Mucosa of descending colon (tissue), 3 donors: Measurements from ENCODE around the gene PAK6. TPM values are rescaled to one million over a fixed set of nuclear protein-coding genes. Genes with fewer than 3 reads are reported as not detected.
A peak's percentile ranks its signal among the peaks of the same experiment; 100 is the strongest.

Experiments
- ATAC-seq: fragments of 200-7000 bp; cut with Tn5 transposase; one replicate; pipeline ENCODE4 v1.9.1; 2020; ENCODE audit warnings: mild to moderate bottlenecking, moderate library complexity
- DNase-seq, 3 donors: peaks; one replicate each; pipeline ENCODE4 v3.0.0-alpha.2; 2020
- H3K36me3 ChIP-seq: fragments of 200-600 bp; one replicate; pipeline ENCODE4 v1.8.0; 2021; ENCODE audit warnings: low read depth, mild to moderate bottlenecking
- H3K4me1 ChIP-seq: fragments of 200-600 bp; one replicate; pipeline ENCODE4 v1.8.0; 2021; ENCODE audit warnings: low read depth, mild to moderate bottlenecking
- H3K4me3 ChIP-seq: fragments of 200-600 bp; one replicate; pipeline ENCODE4 v1.8.0; 2021; ENCODE audit warnings: mild to moderate bottlenecking
- H3K9me3 ChIP-seq: fragments of 200-600 bp; one replicate; pipeline ENCODE4 v1.8.0; 2021; ENCODE audit warnings: mild to moderate bottlenecking
- CTCF ChIP-seq: fragments of 200-600 bp; IDR thresholded peaks from one replicate; pipeline ENCODE4 v1.8.0; 2022; ENCODE audit warnings: antibody characterized with exemption, mild to moderate bottlenecking
- intact Hi-C, 2 donors: fragments of 100-400 bp; cut with DNase I in 1 of 2; cut with micrococcal nuclease in 1 of 2; formaldehyde crosslinking; loops; one replicate each; pipeline versions ENCODE4 v1.11.0 to v1.11.1; 2022; cut with DNase I, micrococcal nuclease
- total RNA-seq, 3 donors: library from RNA; stranded (reverse); fragmentation: NEBNext Ultra II Directional in 2 of 3; extraction: Animal tissue kit (Norgen Biotek cat#: 25700) in 2 of 3; gene quantifications; one replicate each; pipeline versions ENCODE4 v1.2.1 to v1.2.4, GENCODE V29; 2021 to 2023
- donor health status: DM: no; HTN: no; CAD: no; lungs with moderate emphysema.
- donor health status: DM: no; HTN: no; CAD: no.
- donor health status: DM: no; HTN: yes; CAD: no.

Gene PAK6
- total RNA-seq, 3 donors from 2014 or later: 0.98 to 3.1 (median 2.7) TPM

DNA sequence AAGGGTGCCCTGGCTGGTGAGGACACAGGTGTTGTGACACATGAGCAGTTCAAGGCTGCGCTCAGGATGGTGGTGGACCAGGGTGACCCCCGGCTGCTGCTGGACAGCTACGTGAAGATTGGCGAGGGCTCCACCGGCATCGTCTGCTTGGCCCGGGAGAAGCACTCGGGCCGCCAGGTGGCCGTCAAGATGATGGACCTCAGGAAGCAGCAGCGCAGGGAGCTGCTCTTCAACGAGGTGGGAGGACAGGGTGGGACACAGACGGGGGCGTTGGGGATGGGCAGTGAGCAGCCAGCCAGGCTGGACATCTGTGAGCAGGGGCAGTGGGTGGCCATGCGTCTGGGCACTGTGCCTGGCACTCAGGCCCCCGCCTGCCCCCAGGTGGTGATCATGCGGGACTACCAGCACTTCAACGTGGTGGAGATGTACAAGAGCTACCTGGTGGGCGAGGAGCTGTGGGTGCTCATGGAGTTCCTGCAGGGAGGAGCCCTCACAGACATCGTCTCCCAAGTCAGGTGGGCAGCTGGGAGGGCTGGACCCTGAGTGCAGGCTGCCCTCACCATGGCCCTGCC is 33.7 kb downstream of the PAK6 start:
- Histone ChIP-seq H3K36me3 (no peaks in the 10 kb centered on the region), H3K4me3 (no peak overlapping the region), H3K9me3 (no peaks in the 10 kb centered on the region), H3K4me1 (no peaks in the 10 kb centered on the region)
- ATAC-seq (peak; percentile 38), DNase-seq (no peak)
- no peak for TF ChIP-seq CTCF
- intact Hi-C loops: loop anchor here in 1 of 2 donors (5.0 kb wide), 2 partner anchors 50 to 230 kb away; no protein-coding TSS in a partner anchor

DNA sequence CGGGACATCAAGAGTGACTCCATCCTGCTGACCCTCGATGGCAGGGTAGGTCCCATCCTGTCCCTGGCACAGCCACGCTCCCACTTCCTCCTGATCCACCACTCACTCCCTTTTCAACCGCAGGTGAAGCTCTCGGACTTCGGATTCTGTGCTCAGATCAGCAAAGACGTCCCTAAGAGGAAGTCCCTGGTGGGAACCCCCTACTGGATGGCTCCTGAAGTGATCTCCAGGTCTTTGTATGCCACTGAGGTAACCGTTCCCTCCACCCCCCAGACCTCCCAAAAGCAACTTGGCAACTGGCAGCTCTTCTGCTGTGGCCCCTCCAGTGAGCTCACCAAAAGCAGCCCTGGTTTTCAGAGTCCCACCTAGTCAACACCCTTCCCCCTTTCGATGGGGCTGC is 34.6 kb downstream of the PAK6 start:
- TF ChIP-seq CTCF: no peak
- Histone ChIP-seq H3K4me3 (no peak overlapping the region), H3K36me3 (no peaks in the 10 kb centered on the region), H3K9me3 (no peaks in the 10 kb centered on the region), H3K4me1 (no peaks in the 10 kb centered on the region)
- ATAC-seq: no peak
- intact Hi-C loops: loop anchor here in 1 of 2 donors (5.0 kb wide), 2 partner anchors 51 to 231 kb away; no protein-coding TSS in a partner anchor
- DNase-seq: no peak

- H3K36me3 ChIP-seq: no peaks in the 10 kb centered on the region
- intact Hi-C loops: loop anchor here (2.0 to 5.0 kb wide), 3 partner anchors 52 to 232 kb away; no protein-coding TSS in a partner anchor
- ATAC-seq (peak; percentile 88), DNase-seq (peak; percentile 81 to 89 (median 89))
- no peaks in the 10 kb centered on the region for H3K9me3 ChIP-seq
- H3K4me3 ChIP-seq: no peak overlapping the region
- H3K4me1 ChIP-seq: peaks cover 2% of the 10 kb centered on the region
- peak; percentile 99 for TF ChIP-seq CTCF
Observed at GRCh38 chr15:40274350-40275274, 35.7 kb downstream of the PAK6 start.

GRCh38 chr15:40275523-40275922 is 36.7 kb downstream of the PAK6 start:
- ATAC-seq (no peak), DNase-seq (no peak)
- TF ChIP-seq CTCF: no peak
- Histone ChIP-seq H3K4me1 (peaks cover 9% of the 10 kb centered on the region), H3K36me3 (no peaks in the 10 kb centered on the region), H3K9me3 (no peaks in the 10 kb centered on the region), H3K4me3 (no peak overlapping the region)
- intact Hi-C loops: loop anchor here in 1 of 2 donors (2.0 kb wide), 1 partner anchor 59 kb away; no protein-coding TSS in a partner anchor

- DNase-seq (no peak), ATAC-seq (no peak)
- peaks cover 9% of the 10 kb centered on the region for H3K4me1 ChIP-seq
- intact Hi-C loops: loop anchor here in 1 of 2 donors (2.0 kb wide), 1 partner anchor 59 kb away; no protein-coding TSS in a partner anchor
- no peak for TF ChIP-seq CTCF
- H3K9me3 ChIP-seq: no peaks in the 10 kb centered on the region
- no peak overlapping the region for H3K4me3 ChIP-seq
- H3K36me3 ChIP-seq: no peaks in the 10 kb centered on the region
Observed at GRCh38 chr15:40275954-40276353, 37.1 kb downstream of the PAK6 start.
